CD14-positive monocyte (primary cell): ENCODE results near the gene HSD11B2. TPM values are rescaled to one million over a fixed set of nuclear protein-coding genes. Genes with fewer than 3 reads are reported as not detected.

ENCODE experiments used
- DNase-seq, 3 donors: peaks; one replicate each; pipeline ENCODE4 v3.0.0-alpha.2; 2011 to 2022
- H2AFZ ChIP-seq: 2 replicates; pipeline ENCODE4 v1.6.0; 2012; ENCODE audit warnings: mild to moderate bottlenecking, low read depth, low read length, inconsistent platforms; ENCODE audit not compliant: insufficient read depth, poor library complexity, severe bottlenecking
- H3K27ac ChIP-seq, 2 donors: 1 replicate in 1 of 2; 2 replicates in 1 of 2; pipeline ENCODE4 v1.5.1; 2012 to 2013; ENCODE audit warnings: low read length in 2 of 2, control low read depth in 1 of 2, inconsistent platforms in 1 of 2, low read depth in 1 of 2, mild to moderate bottlenecking in 1 of 2
- H3K27me3 ChIP-seq, 2 donors: one replicate each; pipeline versions ENCODE4 v1.6.0 to v1.6.1; 2011 to 2013; ENCODE audit warnings: low read length in 2 of 2; ENCODE audit not compliant: control insufficient read depth in 2 of 2, insufficient read depth in 2 of 2
- H3K36me3 ChIP-seq, 2 donors: replicated peaks in 1 of 2; 1 replicate in 1 of 2; 2 replicates in 1 of 2; pipeline versions ENCODE4 v1.5.1 to v1.6.1; 2012 to 2013; ENCODE audit warnings: low read length in 2 of 2, control low read depth in 1 of 2, inconsistent platforms in 1 of 2, mild to moderate bottlenecking in 1 of 2; ENCODE audit not compliant: insufficient read depth in 2 of 2, control insufficient read depth in 1 of 2
- H3K4me1 ChIP-seq, 2 donors: 1 replicate in 1 of 2; 2 replicates in 1 of 2; pipeline versions ENCODE4 v1.5.1 to v1.6.1; 2012 to 2013; ENCODE audit warnings: low read length in 2 of 2, control low read depth in 1 of 2, inconsistent platforms in 1 of 2, mild to moderate bottlenecking in 1 of 2, moderate library complexity in 1 of 2; ENCODE audit not compliant: insufficient read depth in 2 of 2, control insufficient read depth in 1 of 2
- H3K4me2 ChIP-seq: replicated peaks from 2 replicates; pipeline ENCODE3; 2012; ENCODE audit warnings: low read length, moderate library complexity, mild to moderate bottlenecking; ENCODE audit not compliant: poor library complexity, severe bottlenecking; ENCODE audit errors: extremely low read depth
- H3K4me3 ChIP-seq, 3 experiments: fragments of 200-600 bp in 1 of 3; sonication (generic) in 1 of 3; replicated peaks in 1 of 3; 1 replicate in 2 of 3; 2 replicates in 1 of 3; pipeline ENCODE4 v1.5.1; 2011 to 2013; ENCODE audit warnings: low read length in 3 of 3, mild to moderate bottlenecking in 3 of 3, control low read depth in 2 of 3, low read depth in 2 of 3, inconsistent platforms in 1 of 3, moderate library complexity in 1 of 3
- H3K79me2 ChIP-seq: 2 replicates; pipeline ENCODE4 v1.6.0; 2012; ENCODE audit warnings: mild to moderate bottlenecking, control low read depth, inconsistent platforms, low read length, moderate library complexity; ENCODE audit not compliant: insufficient read depth
- H3K9ac ChIP-seq: 2 replicates; pipeline ENCODE4 v1.6.0; 2017; ENCODE audit warnings: low read length, mild to moderate bottlenecking; ENCODE audit not compliant: insufficient read depth, poor library complexity, severe bottlenecking
- H3K9me3 ChIP-seq, 2 donors: replicated peaks in 1 of 2; 1 replicate in 1 of 2; 2 replicates in 1 of 2; pipeline versions ENCODE4 v1.5.1 to v1.6.1; 2012 to 2013; ENCODE audit warnings: low read length in 2 of 2, control low read depth in 1 of 2; ENCODE audit not compliant: control insufficient read depth in 1 of 2, insufficient read depth in 1 of 2
- H4K20me1 ChIP-seq: 2 replicates; pipeline ENCODE4 v1.6.0; 2012; ENCODE audit warnings: mild to moderate bottlenecking, low read length, control low read depth, moderate library complexity; ENCODE audit not compliant: insufficient read depth
- H3K27ac Mint-ChIP-seq, 7 donors: one replicate each; pipeline ENCODE4 v1.8.0; 2020; ENCODE audit warnings: mild to moderate bottlenecking in 7 of 7, mixed read lengths in 7 of 7, moderate library complexity in 6 of 7, inconsistent platforms in 2 of 7
- H3K27me3 Mint-ChIP-seq, 3 donors: one replicate each; pipeline ENCODE4 v1.8.0; 2021 to 2022; ENCODE audit warnings: low read depth in 3 of 3, mild to moderate bottlenecking in 3 of 3, mixed read lengths in 3 of 3, moderate library complexity in 3 of 3, inconsistent platforms in 1 of 3
- H3K36me3 Mint-ChIP-seq, 2 donors: one replicate each; pipeline ENCODE4 v1.8.0; 2020; ENCODE audit warnings: mixed read lengths in 2 of 2, inconsistent platforms in 1 of 2, mild to moderate bottlenecking in 1 of 2
- H3K4me1 Mint-ChIP-seq: one replicate; pipeline ENCODE4 v1.8.0; 2020; ENCODE audit warnings: mild to moderate bottlenecking, mixed read lengths
- H3K4me3 Mint-ChIP-seq, 2 donors: one replicate each; pipeline ENCODE4 v1.8.0; 2020; ENCODE audit warnings: mild to moderate bottlenecking in 2 of 2, mixed read lengths in 2 of 2, moderate library complexity in 1 of 2
- H3K9me3 Mint-ChIP-seq, 7 donors: one replicate each; pipeline ENCODE4 v1.8.0; 2020 to 2022; ENCODE audit warnings: mixed read lengths in 7 of 7, mild to moderate bottlenecking in 6 of 7, moderate library complexity in 6 of 7, inconsistent platforms in 2 of 7
- CTCF ChIP-seq: fragments of 200-600 bp; IDR thresholded peaks from one replicate; pipeline ENCODE4 v1.8.0; 2022; ENCODE audit warnings: antibody characterized with exemption, mild to moderate bottlenecking
- WGBS: methylation state at CpG from one replicate; pipeline ENCODE4 v1.1.5; 2013; ENCODE audit warnings: missing lambda C conversion rate; ENCODE audit not compliant: insufficient coverage; 5-methylcytosine and 5-hydroxymethylcytosine counted together
- intact Hi-C, 2 donors: fragments of 100-400 bp; cut with micrococcal nuclease; formaldehyde crosslinking; loops; one replicate each; pipeline versions ENCODE4 v1.15.0 to v1.15.1; 2023
- polyA plus RNA-seq, 3 donors: library from polyadenylated mRNA; depleted of rRNA in 1 of 3; unstranded in 2 of 3; stranded (reverse) in 1 of 3; fragments of 300-500 nt in 2 of 3; fragments of >200 nt in 1 of 3; fragmentation: Illumina TruSeq in 2 of 3; gene quantifications; 1 replicate in 2 of 3; 2 replicates in 1 of 3; pipeline ENCODE4 v1.2.3, GENCODE V29; 2012 to 2021

The HSD11B2 gene
- polyA plus RNA-seq, 3 donors, result not detected

- Histone ChIP-seq H3K9me3 (no peaks in the 10 kb centered on the region), H2AFZ (no peak overlapping the region), H3K4me2 (no peak overlapping the region), H3K4me1 (peaks cover 13 to 17% of the 10 kb centered on the region in 2 donors), H3K4me3 (no peak overlapping the region), H3K79me2 (no peaks in the 10 kb centered on the region), H3K27ac (no peak overlapping the region), H3K9ac (no peak overlapping the region), H3K27me3 (no peaks in the 10 kb centered on the region), H3K36me3 (no peaks in the 10 kb centered on the region), H4K20me1 (peaks cover 1% of the 10 kb centered on the region)
- peaks cover 6% of the 10 kb centered on the region for H3K4me1 Mint-ChIP-seq
- H3K9me3 Mint-ChIP-seq, result peaks cover 0 to 2% (median 0%) of the 10 kb centered on the region in 7 donors
- no peaks in the 10 kb centered on the region for H3K36me3 Mint-ChIP-seq
- no peak overlapping the region for H3K4me3 Mint-ChIP-seq
- peaks cover 2 to 17% (median 5%) of the 10 kb centered on the region in 3 donors for H3K27me3 Mint-ChIP-seq
- 97% methylated on average over 13 of the region's 14 CpGs for WGBS
- no peak for DNase-seq
- H3K27ac Mint-ChIP-seq, result no peak overlapping the region
- TF ChIP-seq CTCF, result no peak
- intact Hi-C loops, result loop anchor here in 1 of 2 donors (10.0 kb wide), 1 partner anchor 46 kb away; no protein-coding TSS in a partner anchor
These were observed 30.0 kb upstream of the HSD11B2 start for GRCh38 chr16:67400901-67401300.

DNA sequence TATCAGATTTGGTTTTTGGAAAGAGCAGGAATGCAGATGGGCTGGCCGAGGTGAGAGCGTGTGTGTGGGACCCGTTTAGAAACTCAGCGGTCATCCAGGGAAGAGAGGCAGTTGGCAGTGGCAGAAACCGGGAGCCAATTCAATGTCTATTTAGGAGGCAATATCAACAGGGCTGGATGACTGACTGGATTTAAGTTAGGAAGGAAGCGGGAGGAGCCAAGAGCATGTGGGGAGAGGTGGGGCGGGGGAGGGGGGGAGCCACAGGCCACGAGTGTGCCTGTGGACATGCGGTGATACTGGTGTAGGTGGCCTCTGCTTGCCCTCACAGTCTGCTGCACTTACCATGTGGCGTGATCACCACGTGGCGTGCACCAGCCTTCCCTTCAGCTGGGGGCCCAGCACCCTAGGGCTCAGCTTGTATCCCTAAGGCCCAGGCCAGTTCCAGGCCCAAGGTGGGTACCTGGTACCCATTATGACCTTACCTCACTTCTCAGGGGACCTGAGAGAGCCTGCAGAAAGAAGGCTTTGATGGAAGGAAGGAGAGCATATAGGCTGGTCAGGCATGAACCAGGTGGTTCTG lies 26.9 kb upstream of the HSD11B2 start:
- H2AFZ ChIP-seq, result no peak overlapping the region
- H3K4me3 ChIP-seq, result no peak overlapping the region
- no peaks in the 10 kb centered on the region for H3K36me3 ChIP-seq
- no peak overlapping the region for H3K9ac ChIP-seq
- H3K9me3 Mint-ChIP-seq, result peaks cover 0 to 2% (median 0%) of the 10 kb centered on the region in 7 donors
- H3K9me3 ChIP-seq, result no peaks in the 10 kb centered on the region
- no peaks in the 10 kb centered on the region for H3K36me3 Mint-ChIP-seq
- H3K79me2 ChIP-seq, result no peaks in the 10 kb centered on the region
- no peaks in the 10 kb centered on the region for H3K27me3 ChIP-seq
- peaks cover 14% of the 10 kb centered on the region for H3K4me1 Mint-ChIP-seq
- TF ChIP-seq CTCF, result no peak
- intact Hi-C loops, result loop anchor here in 1 of 2 donors (10.0 kb wide), 1 partner anchor 49 kb away; no protein-coding TSS in a partner anchor
- DNase-seq, result no peak
- H3K4me2 ChIP-seq, result no peak overlapping the region
- 75% methylated on average over 12 of the region's 12 CpGs for WGBS
- no peak overlapping the region for H3K27ac ChIP-seq
- no peaks in the 10 kb centered on the region for H4K20me1 ChIP-seq
- peaks cover 13 to 18% of the 10 kb centered on the region in 2 donors for H3K4me1 ChIP-seq
- H3K27ac Mint-ChIP-seq, result peak overlapping the region in 1 of 7 donors; percentile 1
- peaks cover 2 to 9% (median 9%) of the 10 kb centered on the region in 3 donors for H3K27me3 Mint-ChIP-seq
- H3K4me3 Mint-ChIP-seq, result no peak overlapping the region
